ENCODE measurements around the gene BUB3.

The BUB3 gene

DNA sequence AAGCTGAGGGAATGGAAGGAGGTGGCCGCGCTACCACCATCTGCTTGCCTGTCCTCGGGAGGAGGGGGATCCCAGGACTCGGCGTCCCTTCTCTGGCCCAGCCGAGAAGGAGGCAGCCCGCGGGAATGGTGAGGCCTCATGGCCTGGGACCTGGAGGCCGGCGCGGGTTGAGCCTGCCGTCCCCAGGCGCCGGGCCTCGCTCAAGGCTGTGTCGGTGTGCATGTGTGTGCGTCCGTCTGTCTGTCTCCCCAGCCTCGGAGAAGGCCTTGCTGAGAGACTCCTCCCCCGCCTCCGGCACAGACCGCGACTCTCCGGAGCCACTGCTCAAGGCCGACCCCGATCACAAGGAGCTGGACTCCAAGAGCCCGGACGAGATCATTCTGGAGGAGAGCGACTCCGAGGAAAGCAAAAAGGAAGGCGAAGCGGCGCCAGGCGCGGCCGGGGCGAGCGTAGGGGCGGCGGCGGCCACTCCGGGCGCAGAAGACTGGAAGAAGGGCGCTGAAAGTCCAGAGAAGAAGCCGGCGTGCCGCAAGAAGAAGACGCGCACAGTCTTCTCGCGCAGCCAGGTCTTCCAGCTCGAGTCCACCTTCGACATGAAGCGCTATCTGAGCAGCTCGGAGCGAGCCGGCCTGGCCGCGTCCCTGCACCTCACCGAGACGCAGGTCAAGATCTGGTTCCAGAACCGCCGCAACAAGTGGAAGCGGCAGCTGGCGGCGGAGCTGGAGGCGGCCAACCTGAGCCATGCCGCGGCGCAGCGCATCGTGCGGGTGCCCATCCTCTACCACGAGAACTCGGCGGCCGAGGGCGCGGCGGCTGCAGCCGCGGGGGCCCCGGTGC lies 17.2 kb upstream of the BUB3 start:
- TF ChIP-seq, protein P1, sequence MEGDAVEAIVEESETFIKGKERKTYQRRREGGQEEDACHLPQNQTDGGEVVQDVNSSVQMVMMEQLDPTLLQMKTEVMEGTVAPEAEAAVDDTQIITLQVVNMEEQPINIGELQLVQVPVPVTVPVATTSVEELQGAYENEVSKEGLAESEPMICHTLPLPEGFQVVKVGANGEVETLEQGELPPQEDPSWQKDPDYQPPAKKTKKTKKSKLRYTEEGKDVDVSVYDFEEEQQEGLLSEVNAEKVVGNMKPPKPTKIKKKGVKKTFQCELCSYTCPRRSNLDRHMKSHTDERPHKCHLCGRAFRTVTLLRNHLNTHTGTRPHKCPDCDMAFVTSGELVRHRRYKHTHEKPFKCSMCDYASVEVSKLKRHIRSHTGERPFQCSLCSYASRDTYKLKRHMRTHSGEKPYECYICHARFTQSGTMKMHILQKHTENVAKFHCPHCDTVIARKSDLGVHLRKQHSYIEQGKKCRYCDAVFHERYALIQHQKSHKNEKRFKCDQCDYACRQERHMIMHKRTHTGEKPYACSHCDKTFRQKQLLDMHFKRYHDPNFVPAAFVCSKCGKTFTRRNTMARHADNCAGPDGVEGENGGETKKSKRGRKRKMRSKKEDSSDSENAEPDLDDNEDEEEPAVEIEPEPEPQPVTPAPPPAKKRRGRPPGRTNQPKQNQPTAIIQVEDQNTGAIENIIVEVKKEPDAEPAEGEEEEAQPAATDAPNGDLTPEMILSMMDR (IDR thresholded peaks at IDR 0.05; ENCODE audit: insufficient read depth, low read depth, low read length, missing control alignments): no peak
- DNase-seq (ENCODE audit: low read depth): no peak
- no peak overlapping the region for H3K4me3 ChIP-seq (ENCODE audit: low read length)

GRCh38 chr10:123139165-123139520 lies 15.1 kb upstream of the BUB3 start:
- no peak overlapping the region for H3K4me3 ChIP-seq (ENCODE audit: low read length)
- TF ChIP-seq, protein P1 (IDR thresholded peaks at IDR 0.05; ENCODE audit: insufficient read depth, low read depth, low read length, missing control alignments): no peak
- no peak for DNase-seq (ENCODE audit: low read depth)

GRCh38 chr10:123139521-123140163 lies 14.6 kb upstream of the BUB3 start:
- H3K4me3 ChIP-seq (ENCODE audit: low read length): no peak overlapping the region
- DNase-seq (ENCODE audit: low read depth): no peak

DNA sequence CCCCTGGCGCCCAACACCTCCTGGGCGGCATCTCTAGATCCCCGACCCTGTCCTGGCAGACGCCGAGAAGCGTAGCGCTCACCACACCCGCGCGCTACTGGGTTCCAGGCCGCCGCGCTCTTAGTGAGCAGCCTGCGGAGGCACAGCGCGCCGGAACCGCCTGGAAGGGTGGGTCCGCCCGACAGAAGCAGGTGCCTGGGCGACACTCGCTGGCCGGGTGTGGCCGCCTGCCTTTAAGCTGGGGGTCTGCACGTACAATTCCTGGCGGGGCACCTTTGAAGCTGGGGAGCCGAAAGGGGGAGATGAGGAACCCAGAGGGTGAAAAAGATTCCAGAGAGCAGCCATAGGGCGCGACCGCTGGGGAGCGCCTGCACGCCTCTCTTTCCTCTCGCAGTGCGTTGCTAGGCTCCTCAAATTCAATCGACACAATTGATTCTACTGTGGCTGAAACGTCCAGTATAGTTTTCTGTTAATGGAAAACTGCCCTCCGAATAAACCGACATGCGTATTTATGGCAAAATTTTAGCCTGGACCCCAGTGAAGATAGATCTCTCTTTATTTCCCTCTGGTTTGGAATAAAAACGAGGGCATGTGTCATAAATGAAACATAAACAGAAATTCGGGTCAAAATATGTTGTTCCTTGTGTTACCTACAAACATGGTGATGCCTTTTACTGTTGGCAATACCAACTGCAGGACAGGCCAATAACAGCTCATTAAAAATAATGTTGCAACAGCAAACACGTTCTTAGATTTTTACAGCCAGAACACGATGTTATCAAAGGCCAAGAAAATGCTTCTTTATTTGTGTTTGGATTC lies 13.8 kb upstream of the BUB3 start:
- no peak overlapping the region for H3K4me3 ChIP-seq (ENCODE audit: low read length)
- no peak for DNase-seq (ENCODE audit: low read depth)
- TF ChIP-seq, protein P1 (IDR thresholded peaks at IDR 0.05; ENCODE audit: insufficient read depth, low read depth, low read length, missing control alignments): no peak

More at GRCh38 chr10:123139521-123140163, 14.6 kb upstream of the BUB3 start:
- TF ChIP-seq, protein P1 (IDR thresholded peaks at IDR 0.05; ENCODE audit: insufficient read depth, low read depth, low read length, missing control alignments): no peak

- no peak overlapping the region for H3K4me3 ChIP-seq (ENCODE audit: low read length)
- no peak for DNase-seq (ENCODE audit: low read depth)
- TF ChIP-seq, protein P1 (IDR thresholded peaks at IDR 0.05; ENCODE audit: insufficient read depth, low read depth, low read length, missing control alignments): no peak
Measured at GRCh38 chr10:123140983-123141390, 13.2 kb upstream of the BUB3 start.

DNA sequence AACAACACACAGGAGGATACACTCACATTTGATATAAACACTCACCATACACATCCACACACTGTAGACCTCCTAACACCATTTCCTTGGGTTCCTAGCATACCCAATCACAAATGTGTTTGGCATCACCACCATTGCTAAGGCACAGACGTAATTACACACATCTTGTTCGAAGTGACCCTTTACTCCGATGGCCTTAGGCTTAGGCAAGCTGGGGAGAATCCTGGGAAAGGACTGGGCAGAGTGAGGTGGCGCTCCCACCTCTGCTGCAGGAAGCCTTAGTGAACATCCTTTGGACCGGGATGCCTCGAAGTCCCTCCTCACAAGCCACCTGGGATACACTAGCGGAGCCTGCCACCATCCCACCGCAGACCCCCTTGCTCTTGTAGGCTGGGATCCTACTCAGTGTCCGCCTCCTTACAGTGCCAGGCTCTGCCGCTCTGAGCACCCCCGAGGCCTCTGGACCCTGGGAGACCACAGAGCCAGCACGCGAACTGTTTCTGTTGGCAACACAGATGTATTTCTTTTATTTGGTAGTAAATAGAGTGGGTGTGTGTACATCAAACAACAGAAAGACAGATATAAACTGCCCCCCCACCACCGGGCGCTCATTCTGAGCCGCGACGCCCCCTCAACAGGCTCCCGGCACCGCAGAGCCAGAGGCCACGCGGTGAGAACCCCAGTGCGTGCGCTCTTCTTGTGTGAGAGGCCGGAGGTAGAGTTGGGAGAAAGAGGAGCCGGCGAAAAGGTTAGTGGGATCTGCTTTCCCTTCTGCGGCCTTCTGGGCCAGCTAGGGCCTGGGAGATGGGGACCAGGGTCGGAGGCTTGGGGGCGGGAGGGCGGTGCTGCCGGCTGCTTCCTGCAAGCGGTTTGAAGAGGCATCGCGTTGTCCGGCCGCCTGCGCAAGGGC lies 12.2 kb upstream of the BUB3 start:
- no peak for DNase-seq (ENCODE audit: low read depth)
- TF ChIP-seq, protein P1 (IDR thresholded peaks at IDR 0.05; ENCODE audit: insufficient read depth, low read depth, low read length, missing control alignments): no peak

More for the DNA sequence above, 12.2 kb upstream of the BUB3 start:
- H3K4me3 ChIP-seq (ENCODE audit: low read length): no peak overlapping the region
